Measurements from ENCODE around the gene CREB5.

The CREB5 gene

GRCh38 chr7:28564755-28565374, 152.5 kb downstream of the CREB5 start:
- no peak for DNase-seq (ENCODE audit: insufficient read length, low spot score)
- FAIRE-seq = no peak
- TF ChIP-seq CTCF (IDR thresholded peaks at IDR 0.05; ENCODE audit: insufficient read depth, missing control alignments) = no peak

GRCh38 chr7:28565980-28566379, 153.7 kb downstream of the CREB5 start:
- TF ChIP-seq CTCF (IDR thresholded peaks at IDR 0.05; ENCODE audit: insufficient read depth, missing control alignments) = no peak
- no peak for DNase-seq (ENCODE audit: insufficient read length, low spot score)
- FAIRE-seq = no peak

GRCh38 chr7:28570113-28570969, 158.0 kb downstream of the CREB5 start:
- FAIRE-seq (no peak), DNase-seq (ENCODE audit: insufficient read length, low spot score) (no peak)
- TF ChIP-seq CTCF (IDR thresholded peaks at IDR 0.05; ENCODE audit: insufficient read depth, missing control alignments) = no peak

GRCh38 chr7:28570970-28571288, 158.6 kb downstream of the CREB5 start:
- FAIRE-seq (no peak), DNase-seq (ENCODE audit: insufficient read length, low spot score) (no peak)
- no peak for TF ChIP-seq CTCF (IDR thresholded peaks at IDR 0.05; ENCODE audit: insufficient read depth, missing control alignments)

- no peak for DNase-seq (ENCODE audit: insufficient read length, low spot score)
- no peak for FAIRE-seq
- no peak for TF ChIP-seq CTCF (IDR thresholded peaks at IDR 0.05; ENCODE audit: insufficient read depth, missing control alignments)
These were observed 159.1 kb downstream of the CREB5 start for GRCh38 chr7:28571405-28571804.

GRCh38 chr7:28572321-28573058, 160.2 kb downstream of the CREB5 start:
- no peak for FAIRE-seq
- DNase-seq (ENCODE audit: insufficient read length, low spot score) = no peak
- no peak for TF ChIP-seq CTCF (IDR thresholded peaks at IDR 0.05; ENCODE audit: insufficient read depth, missing control alignments)

Data from D721Med (cell line).